Endothelial cell of umbilical vein (primary cell): ENCODE results near the gene MCIDAS. TPM values are rescaled to one million over a fixed set of nuclear protein-coding genes. Genes with fewer than 3 reads are reported as not detected.

ENCODE experiments used
- BruUV-seq: library from RNA; stranded (reverse); fragments of 400-500 nt; replicated peaks from 2 replicates; lab custom pipeline; 2021; lab: Mats Ljungman, UMichigan
- CTCF ChIA-PET: fragments of 300-600, 350-600 bp; sonication (Branson Sonifier 250); formaldehyde crosslinking; loops from one replicate; lab custom pipeline; 2021; ENCODE audit warnings: antibody characterized with exemption, inconsistent platforms; lab: Charles Lee
- POLR2A ChIA-PET: fragments of 300-600, 350-600 bp; sonication (Branson Sonifier 250); formaldehyde crosslinking; loops from one replicate; lab custom pipeline; 2021; ENCODE audit warnings: antibody characterized with exemption, inconsistent platforms; lab: Charles Lee
- DNase-seq: peaks from one replicate; pipeline ENCODE4 v3.0.0-alpha.2; 2011; ENCODE audit warnings: low read depth, low spot score
- FAIRE-seq: peaks from 2 replicates; lab custom pipeline; 2011; peaks lifted over from hg19 to GRCh38; lab: Jason Lieb, UNC
- H2AFZ ChIP-seq: 2 replicates; pipeline ENCODE4 v1.6.0; 2012; ENCODE audit warnings: low read depth, low read length, control low read depth, inconsistent platforms
- H3K27ac ChIP-seq: 2 replicates; pipeline ENCODE4 v1.5.1; 2011; ENCODE audit warnings: low read depth, mild to moderate bottlenecking, control low read depth, low read length, moderate library complexity; ENCODE audit not compliant: insufficient read depth
- H3K27me3 ChIP-seq, 2 experiments: 2 replicates each; pipeline versions ENCODE4 v1.6.0 to v1.6.1; 2011; ENCODE audit warnings: low read length in 2 of 2, mixed read lengths in 1 of 2; ENCODE audit not compliant: control insufficient read depth in 2 of 2, insufficient read depth in 2 of 2
- H3K36me3 ChIP-seq, 2 experiments: 2 replicates in 1 of 2; 3 replicates in 1 of 2; pipeline ENCODE4 v1.5.1; 2011; ENCODE audit warnings: low read length in 2 of 2, mild to moderate bottlenecking in 1 of 2, moderate library complexity in 1 of 2; ENCODE audit not compliant: control insufficient read depth in 2 of 2, insufficient read depth in 2 of 2; ENCODE audit errors: extremely low read depth in 1 of 2
- H3K4me1 ChIP-seq: 3 replicates; pipeline ENCODE4 v1.5.1; 2011; ENCODE audit warnings: mild to moderate bottlenecking, low read length; ENCODE audit not compliant: control insufficient read depth, insufficient read depth; ENCODE audit errors: extremely low read depth
- H3K4me2 ChIP-seq: 2 replicates; pipeline ENCODE4 v1.6.1; 2011; ENCODE audit warnings: low read length, control low read depth, mixed read lengths; ENCODE audit not compliant: insufficient read depth
- H3K4me3 ChIP-seq, 3 experiments: fragments of 200-600 bp in 1 of 3; sonication (generic), shearing (Covaris generic) in 1 of 3; replicated peaks in 1 of 3; 2 replicates each; pipeline ENCODE4 v1.5.1; 2011 to 2016; ENCODE audit warnings: control low read depth in 3 of 3, low read length in 3 of 3, mild to moderate bottlenecking in 2 of 3, inconsistent platforms in 1 of 3, low read depth in 1 of 3, moderate library complexity in 1 of 3; ENCODE audit not compliant: insufficient read depth in 1 of 3
- H3K79me2 ChIP-seq: 2 replicates; pipeline ENCODE4 v1.6.0; 2012; ENCODE audit warnings: low read length, inconsistent platforms; ENCODE audit not compliant: control insufficient read depth, insufficient read depth
- H3K9ac ChIP-seq: replicated peaks from 2 replicates; pipeline ENCODE3; 2011; ENCODE audit warnings: low read length, control low read depth; ENCODE audit not compliant: insufficient read depth; ENCODE audit errors: extremely low read depth
- H3K9me1 ChIP-seq: replicated peaks from 3 replicates; pipeline ENCODE4 v1.6.0; 2011; ENCODE audit warnings: mild to moderate bottlenecking, low read length; ENCODE audit not compliant: control insufficient read depth, insufficient read depth; ENCODE audit errors: extremely low read depth
- H3K9me3 ChIP-seq: replicated peaks from 2 replicates; pipeline ENCODE4 v1.5.1; 2012; ENCODE audit warnings: low read length, inconsistent platforms; ENCODE audit not compliant: control insufficient read depth, insufficient read depth
- H4K20me1 ChIP-seq: replicated peaks from 2 replicates; pipeline ENCODE3; 2011; ENCODE audit warnings: mild to moderate bottlenecking, low read length; ENCODE audit not compliant: control insufficient read depth, insufficient read depth; ENCODE audit errors: extremely low read depth
- CTCF ChIP-seq, 2 donors: IDR thresholded peaks; 1 replicate in 1 of 2; 2 replicates in 1 of 2; pipeline ENCODE4 v1.5.1; 2011; ENCODE audit warnings: low read length in 2 of 2, mild to moderate bottlenecking in 2 of 2, moderate library complexity in 2 of 2, control low read depth in 1 of 2, inconsistent platforms in 1 of 2, low read depth in 1 of 2; ENCODE audit not compliant: insufficient read depth in 1 of 2; ENCODE audit errors: extremely low read depth in 1 of 2
- EZH2 ChIP-seq: IDR thresholded peaks from 2 replicates; pipeline ENCODE4 v1.6.1; 2012; ENCODE audit warnings: borderline replicate concordance, low read depth, mild to moderate bottlenecking, moderate library complexity, low read length, inconsistent platforms; ENCODE audit not compliant: severe bottlenecking
- FOS ChIP-seq: IDR thresholded peaks from 2 replicates; pipeline ENCODE4 v1.6.1; 2011; ENCODE audit warnings: mild to moderate bottlenecking, low read length, moderate library complexity, borderline replicate concordance; ENCODE audit not compliant: insufficient read depth
- GATA2 ChIP-seq: IDR thresholded peaks from 2 replicates; pipeline ENCODE4 v1.7.0; 2011; ENCODE audit warnings: low read depth, mild to moderate bottlenecking, moderate library complexity, mixed read lengths, low read length; ENCODE audit not compliant: insufficient read length, insufficient read depth
- JUN ChIP-seq: IDR thresholded peaks from 2 replicates; pipeline ENCODE4 v1.6.1; 2011; ENCODE audit warnings: borderline replicate concordance, low read depth; ENCODE audit not compliant: insufficient read length, insufficient read depth
- MAX ChIP-seq: IDR thresholded peaks from 2 replicates; pipeline ENCODE4 v1.6.1; 2011; ENCODE audit not compliant: insufficient read depth, insufficient read length
- MYC ChIP-seq: IDR thresholded peaks from one replicate; pipeline ENCODE4 v1.6.1; 2011; ENCODE audit warnings: mild to moderate bottlenecking, low read depth, low read length
- POLR2A ChIP-seq: IDR thresholded peaks from 2 replicates; pipeline ENCODE4 v1.6.1; 2012; ENCODE audit warnings: low read depth, mild to moderate bottlenecking, control low read depth, low read length
- POLR2AphosphoS5 ChIP-seq: IDR thresholded peaks from 2 replicates; pipeline ENCODE4 v1.6.1; 2012; ENCODE audit warnings: low read depth, mild to moderate bottlenecking, control low read depth, low read length, moderate library complexity; ENCODE audit not compliant: insufficient read depth
- dilution Hi-C: fragments of 300-500 bp; cut with MboI; formaldehyde crosslinking; loops from one replicate; pipeline ENCODE4 v1.15.0; 2019; ENCODE audit warnings: low sequenced_read_pairs; ENCODE audit not compliant: extremely low pct_ligation_motif_present
- intact Hi-C: fragments of 100-400 bp; cut with micrococcal nuclease; formaldehyde crosslinking; loops from one replicate; pipeline ENCODE4 v1.10.0; 2022
- microRNA counts: library from miRNA; unstranded; fragments of <30 nt; microRNA quantifications from one replicate; lab custom pipeline; 2016
- microRNA-seq: library from miRNA; unstranded; fragments of <30 nt; microRNA quantifications from one replicate; pipeline ENCODE4 v1.2.0, GENCODE V29; 2021; ENCODE audit warnings: borderline number of aligned reads, borderline replicate concordance
- polyA plus RNA-seq, 4 experiments: library from polyadenylated mRNA; depleted of rRNA in 3 of 4; stranded (reverse) in 3 of 4; unstranded in 1 of 4; fragments of >200 nt; gene quantifications; 2 replicates each; pipeline versions ENCODE4 v1.2.1 to v1.2.3, GENCODE V29; 2011 to 2012; ENCODE audit warnings: missing spikeins in 1 of 4
- small RNA-seq: library from RNA; depleted of rRNA; stranded (forward); fragments of <200 nt; gene quantifications from one replicate; pipeline ENCODE3, GENCODE V24; 2012; ENCODE audit warnings: low replicate concordance, low read depth; ENCODE audit not compliant: insufficient read depth, insufficient read length
- total RNA-seq: library from RNA; stranded (reverse); gene quantifications from 2 replicates; pipeline ENCODE4 v1.2.3, GENCODE V29; 2021

MCIDAS gene
- total and polyA plus RNA-seq, 2 donors (not counting 3 experiments of a cell fraction or from before 2014, with no cell fraction given), result not detected

GRCh38 chr5:55171471-55171870 is 55.6 kb downstream of the MCIDAS start:
- no peak overlapping the region for H3K27ac ChIP-seq
- no peaks in the 10 kb centered on the region for H3K9me1 ChIP-seq
- H3K4me2 ChIP-seq, result no peak overlapping the region
- ChIA-PET POLR2A (no interaction called here), CTCF (interaction anchor here (0.6 to 2.0 kb wide), 10 partner anchors 9 to 765 kb away, joined by 3 to 13 read pairs (median 6); partner anchors contain the start of gene GPX8)
- no peaks in the 10 kb centered on the region for H3K79me2 ChIP-seq
- H3K4me3 ChIP-seq, result no peak overlapping the region
- intact Hi-C loops, result loop anchor here (5.0 kb wide), 1 partner anchor 751 kb away; no protein-coding TSS in a partner anchor
- no peaks in the 10 kb centered on the region for H4K20me1 ChIP-seq
- H3K4me1 ChIP-seq, result peaks cover 21% of the 10 kb centered on the region
- no TSS peak for BruUV-seq
- TF ChIP-seq FOS (no peak), GATA2 (no peak), MYC (no peak), MAX (no peak), POLR2AphosphoS5 (no peak), JUN (no peak), POLR2A (no peak), EZH2 (no peak), CTCF (IDR thresholded peaks at IDR 0.05; ENCODE audit: extremely low read depth in 1 of 2, insufficient read depth in 1 of 2, low read depth in 1 of 2, low read length in 2 of 2) (no peak)
- FAIRE-seq (no peak), DNase-seq (no peak)
- no peak overlapping the region for H2AFZ ChIP-seq
- no peaks in the 10 kb centered on the region for H3K9me3 ChIP-seq
- H3K36me3 ChIP-seq, result no peaks in the 10 kb centered on the region
- dilution Hi-C loops, result no loop called here
- H3K27me3 ChIP-seq, result peaks cover 24 to 31% of the 10 kb centered on the region in 2 experiments
- H3K9ac ChIP-seq, result no peak overlapping the region

MicroRNAs within 50 kb of the gene (microRNA counts, 767-probe panel; counts per million panel counts)
- microRNA hsa-miR-449a (lab: Ali Mortazavi, UCI), result 723 counts per million, percentile 96 among the panel's probes with 10 or more counts
- microRNA hsa-miR-449b-5p (lab: Ali Mortazavi, UCI), result 723 counts per million, percentile 96 among the panel's probes with 10 or more counts
- 723 counts per million, percentile 96 among the panel's probes with 10 or more counts for microRNA hsa-miR-449c-5p (lab: Ali Mortazavi, UCI)

Small RNAs within 50 kb of the gene (microRNA-seq; reads per million reads assigned to microRNA genes)
- 4.6 reads per million, percentile 7 among the genes with 10 or more reads in this experiment for gene MIR449A
- not detected for gene MIR449B
- not detected for gene MIR449C

Small RNAs within 50 kb of the gene (small RNA-seq; reads per million reads assigned to genes)
- gene MIR449A, result not detected
- gene MIR449B, result not detected
- not detected for gene MIR449C

Other genes with a start within 250 kb of the MCIDAS start
- gene ESM1, start 241.7 kb downstream of the MCIDAS start, total RNA-seq, result 577 and 781 TPM in 2 replicates
- 214 and 221 TPM in 2 replicates for gene ESM1, start 241.7 kb downstream of the MCIDAS start, polyA plus RNA-seq
- not detected in 2 replicates for gene GZMK, start 203.1 kb downstream of the MCIDAS start, total RNA-seq
- not detected in 2 replicates for gene GZMK, start 203.1 kb downstream of the MCIDAS start, polyA plus RNA-seq
- gene GZMA, start 124.7 kb downstream of the MCIDAS start, total RNA-seq, result not detected in 2 replicates
- 0.11 TPM in 1 of 2 replicates, not detected in the other for gene GZMA, start 124.7 kb downstream of the MCIDAS start, polyA plus RNA-seq
- 147 and 161 TPM in 2 replicates for gene GPX8, start 67.1 kb downstream of the MCIDAS start, total RNA-seq
- gene GPX8, start 67.1 kb downstream of the MCIDAS start, polyA plus RNA-seq, result 45.1 and 60.1 TPM in 2 replicates
- 0.14 and 0.22 TPM in 2 replicates for gene CDC20B, start 54.1 kb downstream of the MCIDAS start, total RNA-seq
- gene CDC20B, start 54.1 kb downstream of the MCIDAS start, polyA plus RNA-seq, result 0.22 TPM in 2 replicates
- gene CCNO, start 6.3 kb upstream of the MCIDAS start, total RNA-seq, result 0.58 and 0.88 TPM in 2 replicates
- 0.37 and 0.60 TPM in 2 replicates for gene CCNO, start 6.3 kb upstream of the MCIDAS start, polyA plus RNA-seq
- gene DHX29, start 80.4 kb upstream of the MCIDAS start, total RNA-seq, result 28.0 and 32.8 TPM in 2 replicates
- 2.1 and 4.7 TPM in 2 replicates for gene DHX29, start 80.4 kb upstream of the MCIDAS start, polyA plus RNA-seq
- gene MTREX, start 80.7 kb upstream of the MCIDAS start, total RNA-seq, result 76.3 and 77.2 TPM in 2 replicates
- gene MTREX, start 80.7 kb upstream of the MCIDAS start, polyA plus RNA-seq, result 6.4 and 9.8 TPM in 2 replicates